ENCODE data around the gene ADAMTS7. TPM values are rescaled to one million over a fixed set of nuclear protein-coding genes. Genes with fewer than 3 reads are reported as not detected.
A peak's percentile ranks its signal among the peaks of the same experiment; 100 is the strongest.

The ADAMTS7 gene
- total and polyA plus RNA-seq, 2 of the 4 experiments (the other 2 are of a cell fraction) = 1.4 to 12.6 TPM

- no peak overlapping the region for H3K56ac ChIP-seq (ENCODE audit: extremely low read depth, insufficient read depth, low read length)
- DNase-seq (no peak), ATAC-seq (ENCODE audit: low read depth) (no peak)
- H3K4me2 ChIP-seq (ENCODE audit: low read depth, low read length) = no peak overlapping the region
- no peak overlapping the region for H3K23ac ChIP-seq (ENCODE audit: low read depth, low read length)
- no peaks in the 10 kb centered on the region; the same call in 1 of the 2 replicates for H3K27me3 ChIP-seq (ENCODE audit: control insufficient read depth, insufficient read depth, low read length)
- peak overlapping the region; percentile 68 for H3K4ac ChIP-seq (ENCODE audit: low read depth, low read length)
- POLR2A ChIA-PET (ENCODE audit: unreplicated experiment) = no interaction called here
- 0 out of 2 replicates have a peak overlapping the region, but pooled peaks have one; percentile 25 for H4K5ac ChIP-seq (ENCODE audit: low read depth, low read length)
- H4K20me1 ChIP-seq (ENCODE audit: insufficient read depth, low read length) = no peaks in the 10 kb centered on the region
- no peak overlapping the region for H2BK5ac ChIP-seq (ENCODE audit: low read depth, low read length, poor library complexity, severe bottlenecking)
- peak overlapping the region; percentile 71; the same call in 1 of the 2 replicates for H2AK5ac ChIP-seq (ENCODE audit: low read depth, low read length)
- CTCF ChIA-PET = no interaction called here
- no peak overlapping the region for H4K8ac ChIP-seq (ENCODE audit: low read depth in 2 of 2, low read length in 2 of 2)
- no peaks in the 10 kb centered on the region for H3K9me3 ChIP-seq (ENCODE audit: control insufficient read depth, insufficient read depth, low read length)
- H3K27ac ChIP-seq (ENCODE audit: insufficient read depth, low read length) = no peak overlapping the region
- H4K91ac ChIP-seq (ENCODE audit: insufficient read depth, low read depth, low read length) = peak overlapping the region; percentile 57
- peaks cover 17% of the 10 kb centered on the region for H3K4me1 ChIP-seq (ENCODE audit: control insufficient read depth, insufficient read depth, low read length)
- no TSS peak for BruUV-seq (replicated peaks)
- peak overlapping the region; percentile 58; the same call in 1 of the 2 replicates for H2BK20ac ChIP-seq (ENCODE audit: low read depth, low read length)
- in situ Hi-C loops (cut with MboI; ENCODE audit: low sequenced_read_pairs) (no loop called here), intact Hi-C loops (cut with micrococcal nuclease) (no loop called here), dilution Hi-C loops (cut with HindIII; ENCODE audit: low sequenced_read_pairs, unreplicated experiment) (no loop called here)
- no peak for TF ChIP-seq SMC3 (IDR thresholded peaks at IDR 0.05; ENCODE audit: low read depth, low read length)
- no peak for TF ChIP-seq CHD1 (IDR thresholded peaks at IDR 0.05; ENCODE audit: low read depth, low read length)
- TF ChIP-seq POLR2A (IDR thresholded peaks at IDR 0.05; ENCODE audit: low read depth, low read length) = no peak
- no peak for TF ChIP-seq CEBPB (IDR thresholded peaks at IDR 0.05; ENCODE audit: low read depth, low read length)
- no peak for TF ChIP-seq RAD21 (IDR thresholded peaks at IDR 0.05; ENCODE audit: low read length)
- TF ChIP-seq RFX5 (IDR thresholded peaks at IDR 0.05; ENCODE audit: low read depth, low read length) = no peak
- no peak for TF ChIP-seq MAZ (IDR thresholded peaks at IDR 0.05; ENCODE audit: borderline replicate concordance, low read depth, low read length)
- H2AFZ ChIP-seq (replicated peaks; ENCODE audit: low read length, poor library complexity) = no peak overlapping the region
- H3K9ac ChIP-seq (ENCODE audit: low read depth, low read length) = no peak overlapping the region
- H2BK120ac ChIP-seq (ENCODE audit: low read depth, low read length) = peak overlapping the region; percentile 74
- 100% methylated on average over 1 of the region's 6 CpGs; no CpG with 5 or more reads in 1 of the 2 experiments for WGBS, 2 experiments (ENCODE audit: extremely low coverage in 2 of 2, insufficient read length in 1 of 2)
- H3K4me3 ChIP-seq (ENCODE audit: insufficient read depth, low read depth, low read length) = no peak overlapping the region
- H3K18ac ChIP-seq (ENCODE audit: low read depth, low read length) = peak overlapping the region; percentile 11
- H2BK15ac ChIP-seq (ENCODE audit: low read depth, low read length) = peak overlapping the region; percentile 46; the same call in 1 of the 3 replicates
- 0 out of 4 replicates have a peak, but pooled peaks cover 0 to 6% of the 10 kb centered on the region in 2 experiments for H3K79me1 ChIP-seq (ENCODE audit: low read depth in 1 of 2, low read length in 2 of 2)
- no peak overlapping the region for H2AK9ac ChIP-seq (replicated peaks; ENCODE audit: low read depth, low read length, poor library complexity)
- H3K9me1 ChIP-seq (ENCODE audit: insufficient read depth, low read length) = peaks cover 13% of the 10 kb centered on the region
- peak overlapping the region; percentile 60; the same call in 1 of the 2 replicates for H3K14ac ChIP-seq (replicated peaks; ENCODE audit: low read depth, low read length)
- no peaks in the 10 kb centered on the region for H3K36me3 ChIP-seq (ENCODE audit: control insufficient read depth, insufficient read depth, low read length)
Measured at GRCh38 chr15:78853500-78853899, 42.2 kb upstream of the ADAMTS7 start.

All from IMR-90 (cell line).